GM12878 (cell line): ENCODE measurements around the gene MAML2. TPM values are rescaled to one million over a fixed set of nuclear protein-coding genes. Genes with fewer than 3 reads are reported as not detected.

Experiments
- ATAC-seq: fragments of 200-7000 bp; cut with Tn5 transposase; 3 replicates; pipeline ENCODE4 v1.9.1; 2020; ENCODE audit warnings: mild to moderate bottlenecking, moderate library complexity
- BruUV-seq: library from RNA; stranded (reverse); fragments of 400-500 nt; replicated peaks from 2 replicates; lab custom pipeline; 2021; lab: Mats Ljungman, UMichigan
- CTCF ChIA-PET: fragments of 300-600 bp; sonication (Branson Sonifier 250); formaldehyde crosslinking; extraction: SDS; loops from one replicate; lab custom pipeline; 2021; ENCODE audit warnings: inconsistent platforms; lab: Yijun Ruan, JAX
- POLR2A ChIA-PET: fragments of 350-600 bp; formaldehyde crosslinking; extraction: SDS; loops from one replicate; lab custom pipeline; 2021; ENCODE audit warnings: inconsistent platforms; lab: Charles Lee
- RAD21 ChIA-PET: fragments of 300-600 bp; sonication (Branson Sonifier 250); formaldehyde crosslinking; loops from one replicate; lab custom pipeline; 2023; ENCODE audit warnings: antibody characterized with exemption; ENCODE audit not compliant: unreplicated experiment; lab: Charles Lee
- SMC1A ChIA-PET: fragments of 300-600 bp; sonication (Branson Sonifier 250); formaldehyde crosslinking; loops from one replicate; lab custom pipeline; 2023; ENCODE audit not compliant: unreplicated experiment, uncharacterized antibody; lab: Charles Lee
- DNase-seq: peaks from one replicate; pipeline ENCODE4 v3.0.0-alpha.2; 2011; ENCODE audit warnings: low read depth, low spot score
- FAIRE-seq: peaks from 3 replicates; lab custom pipeline; 2011; peaks lifted over from hg19 to GRCh38; lab: Jason Lieb, UNC
- H2AFZ ChIP-seq: 2 replicates; pipeline ENCODE4 v1.6.0; 2011; ENCODE audit warnings: low read depth, low read length, control low read depth; ENCODE audit not compliant: control insufficient read depth
- H3K27ac ChIP-seq: 2 replicates; pipeline ENCODE4 v1.5.1; 2011; ENCODE audit warnings: control low read depth; ENCODE audit not compliant: control insufficient read depth, insufficient read depth
- H3K27me3 ChIP-seq, 2 experiments: replicated peaks in 1 of 2; 2 replicates each; pipeline versions ENCODE4 v1.6.0 to v1.6.1; 2011; ENCODE audit warnings: low read length in 1 of 2; ENCODE audit not compliant: control insufficient read depth in 2 of 2, insufficient read depth in 2 of 2
- H3K36me3 ChIP-seq, 2 experiments: 2 replicates each; pipeline ENCODE4 v1.5.1; 2011; ENCODE audit warnings: low read length in 1 of 2; ENCODE audit not compliant: control insufficient read depth in 2 of 2, insufficient read depth in 2 of 2
- H3K4me1 ChIP-seq: 2 replicates; pipeline ENCODE4 v1.6.1; 2011; ENCODE audit warnings: mild to moderate bottlenecking, low read length, moderate library complexity, mixed read lengths; ENCODE audit not compliant: control insufficient read depth, insufficient read depth
- H3K4me2 ChIP-seq: 2 replicates; pipeline ENCODE4 v1.6.0; 2011; ENCODE audit warnings: control low read depth; ENCODE audit not compliant: control insufficient read depth, insufficient read depth
- H3K4me3 ChIP-seq: fragments of 200-600 bp; sonication (generic); 2 replicates; pipeline ENCODE4 v1.5.1; 2016
- H3K79me2 ChIP-seq: 2 replicates; pipeline ENCODE4 v1.6.0; 2011; ENCODE audit warnings: low read length; ENCODE audit not compliant: control insufficient read depth, insufficient read depth
- H3K9ac ChIP-seq: 2 replicates; pipeline ENCODE4 v1.8.0; 2011; ENCODE audit warnings: low read length, control low read depth, mixed read lengths; ENCODE audit not compliant: control insufficient read depth, insufficient read depth
- H3K9me3 ChIP-seq: replicated peaks from 3 replicates; pipeline ENCODE4 v1.5.1; 2011; ENCODE audit warnings: mild to moderate bottlenecking, low read length; ENCODE audit not compliant: control insufficient read depth, insufficient read depth
- H4K20me1 ChIP-seq: 2 replicates; pipeline ENCODE4 v1.6.0; 2011; ENCODE audit not compliant: control insufficient read depth, insufficient read depth
- CBFB ChIP-seq: IDR thresholded peaks from 2 replicates; pipeline ENCODE4 v1.6.1; 2016; ENCODE audit warnings: antibody characterized with exemption, low read depth
- GABPA ChIP-seq: IDR thresholded peaks from 2 replicates; pipeline ENCODE4 v1.6.1; 2014; ENCODE audit warnings: antibody characterized with exemption, low read depth, mild to moderate bottlenecking, inconsistent platforms
- KLF5 ChIP-seq: fragments of 450-650 bp; IDR thresholded peaks from 2 replicates; pipeline ENCODE4 v1.6.1; 2014; ENCODE audit warnings: mild to moderate bottlenecking; ENCODE audit not compliant: partially characterized antibody
- MEF2A ChIP-seq: IDR thresholded peaks from 2 replicates; pipeline ENCODE4 v1.6.1; 2011; ENCODE audit warnings: low read depth, mild to moderate bottlenecking, low read length, moderate library complexity; ENCODE audit not compliant: insufficient read depth
- MYC ChIP-seq: IDR thresholded peaks from 2 replicates; pipeline ENCODE4 v1.6.1; 2011; ENCODE audit warnings: mild to moderate bottlenecking, low read length, moderate library complexity, inconsistent platforms; ENCODE audit not compliant: insufficient read depth, insufficient replicate concordance, insufficient read length, severe bottlenecking
- NR2C1 ChIP-seq: fragments of 450-650 bp; IDR thresholded peaks from 2 replicates; pipeline ENCODE4 v1.6.1; 2017; ENCODE audit warnings: antibody characterized with exemption, mild to moderate bottlenecking, moderate library complexity
- STAT3 ChIP-seq: IDR thresholded peaks from 2 replicates; pipeline ENCODE4 v1.6.1; 2011; ENCODE audit warnings: low read depth, low read length, improper control_type of control experiment
- TBL1XR1 ChIP-seq: IDR thresholded peaks from 2 replicates; pipeline ENCODE4 v1.6.1; 2012; ENCODE audit warnings: low read depth, low read length, improper control_type of control experiment
- TCF7 ChIP-seq: IDR thresholded peaks from 2 replicates; pipeline ENCODE4 v1.6.1; 2014; ENCODE audit warnings: antibody characterized with exemption, borderline replicate concordance
- ZNF274 ChIP-seq: IDR thresholded peaks from one replicate; pipeline ENCODE4 v1.8.0; 2011; ENCODE audit not compliant: insufficient read length, insufficient read depth
- WGBS: methylation state at CpG from one replicate; pipeline ENCODE4 v1.1.6; 2016; ENCODE audit warnings: low lambda C conversion rate; ENCODE audit not compliant: insufficient replicate concordance, insufficient coverage; ENCODE audit errors: missing lambda C conversion rate; 5-methylcytosine and 5-hydroxymethylcytosine counted together
- in situ Hi-C: fragments of 300-500 bp; cut with MboI; formaldehyde crosslinking; loops from 9 replicates; pipeline ENCODE4 v1.14.3; 2018; ENCODE audit warnings: mixed read lengths
- intact Hi-C: fragments of 100-400 bp; cut with micrococcal nuclease; formaldehyde crosslinking; loops from one replicate; pipeline ENCODE4 v1.14.2; 2022; ENCODE audit not compliant: unreplicated experiment
- polyA plus RNA-seq, 11 experiments: library from polyadenylated mRNA; depleted of rRNA in 4 of 11; unstranded in 6 of 11; stranded (reverse) in 5 of 11; fragments of >200 nt; fragmentation: Nextera tagmentation in 4 of 11; fragmentation: Illumina TruSeq in 1 of 11; extraction: Ambion mirVana in 4 of 11; extraction: Trizol in 1 of 11; gene quantifications; 1 replicate in 1 of 11; 2 replicates in 10 of 11; pipeline versions ENCODE4 v1.2.1 to v1.2.3, GENCODE V29; 2011 to 2016; ENCODE audit warnings: inconsistent platforms in 2 of 11, missing spikeins in 2 of 11, low read depth in 1 of 11
- total RNA-seq, 4 experiments: library from RNA; depleted of rRNA in 3 of 4; stranded (reverse); fragments of >200 nt in 3 of 4; fragmentation: Illumina TruSeq in 1 of 4; extraction: Trizol in 1 of 4; gene quantifications; 2 replicates each; pipeline versions ENCODE4 v1.2.1 to v1.2.3, GENCODE V29; 2013 to 2021
- TF ChIP-seq, protein P1 (sequence below): fragments of 450-650 bp; IDR thresholded peaks from 2 replicates; pipeline ENCODE4 v1.6.1; 2018; ENCODE audit warnings: borderline replicate concordance, mild to moderate bottlenecking; ENCODE audit not compliant: partially characterized antibody
- TF ChIP-seq, protein P2 (sequence below): fragments of 450-650 bp; formaldehyde crosslinking; IDR thresholded peaks from 2 replicates; pipeline ENCODE4 v1.4.0; 2022; ENCODE audit warnings: mild to moderate bottlenecking, moderate library complexity
- TF ChIP-seq, protein P3 (sequence below): fragments of 450-650 bp; IDR thresholded peaks from 2 replicates; pipeline ENCODE4 v1.6.1; 2018; ENCODE audit warnings: mild to moderate bottlenecking, low read depth, moderate library complexity; ENCODE audit not compliant: partially characterized antibody

MAML2 gene
- total and polyA plus RNA-seq, 10 of the 15 experiments (the other 5 are each of a cell fraction or from before 2014, with no cell fraction given) = 2.5 to 15.1 (median 12.0) TPM

DNA sequence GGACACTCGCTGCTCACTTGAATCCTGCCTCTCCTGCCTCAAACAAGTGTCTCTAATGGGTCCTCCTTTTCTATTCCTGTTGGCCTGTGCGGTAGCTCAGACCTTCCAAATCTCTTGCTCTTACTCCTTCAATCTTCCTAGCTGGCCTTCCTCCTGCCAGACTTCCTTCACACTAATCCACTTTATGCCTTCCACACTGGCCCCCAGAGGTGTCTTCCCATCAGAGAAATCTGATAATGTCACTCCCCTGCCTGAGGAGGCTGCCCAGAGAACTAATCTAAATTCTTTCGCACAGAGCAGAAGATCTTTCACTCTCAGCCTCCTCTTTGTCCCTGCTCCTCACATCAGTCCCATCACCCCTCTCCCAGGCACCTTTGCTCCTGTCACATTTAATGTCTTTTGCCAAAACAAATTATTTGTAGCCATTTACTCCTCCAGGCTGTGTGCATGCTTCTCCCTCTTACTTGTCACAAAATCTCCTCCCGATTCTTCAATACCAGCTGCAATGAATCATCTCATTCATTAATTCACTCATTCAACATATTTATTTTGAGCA lies 175.7 kb downstream of the MAML2 start:
- TF ChIP-seq, protein P1, sequence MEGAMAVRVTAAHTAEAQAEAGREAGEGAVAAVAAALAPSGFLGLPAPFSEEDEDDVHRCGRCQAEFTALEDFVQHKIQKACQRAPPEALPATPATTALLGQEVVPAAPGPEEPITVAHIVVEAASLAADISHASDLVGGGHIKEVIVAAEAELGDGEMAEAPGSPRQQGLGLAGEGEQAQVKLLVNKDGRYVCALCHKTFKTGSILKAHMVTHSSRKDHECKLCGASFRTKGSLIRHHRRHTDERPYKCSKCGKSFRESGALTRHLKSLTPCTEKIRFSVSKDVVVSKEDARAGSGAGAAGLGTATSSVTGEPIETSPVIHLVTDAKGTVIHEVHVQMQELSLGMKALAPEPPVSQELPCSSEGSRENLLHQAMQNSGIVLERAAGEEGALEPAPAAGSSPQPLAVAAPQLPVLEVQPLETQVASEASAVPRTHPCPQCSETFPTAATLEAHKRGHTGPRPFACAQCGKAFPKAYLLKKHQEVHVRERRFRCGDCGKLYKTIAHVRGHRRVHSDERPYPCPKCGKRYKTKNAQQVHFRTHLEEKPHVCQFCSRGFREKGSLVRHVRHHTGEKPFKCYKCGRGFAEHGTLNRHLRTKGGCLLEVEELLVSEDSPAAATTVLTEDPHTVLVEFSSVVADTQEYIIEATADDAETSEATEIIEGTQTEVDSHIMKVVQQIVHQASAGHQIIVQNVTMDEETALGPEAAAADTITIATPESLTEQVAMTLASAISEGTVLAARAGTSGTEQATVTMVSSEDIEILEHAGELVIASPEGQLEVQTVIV = no peak
- no peak for TF ChIP-seq TCF7
- TF ChIP-seq, protein P2, sequence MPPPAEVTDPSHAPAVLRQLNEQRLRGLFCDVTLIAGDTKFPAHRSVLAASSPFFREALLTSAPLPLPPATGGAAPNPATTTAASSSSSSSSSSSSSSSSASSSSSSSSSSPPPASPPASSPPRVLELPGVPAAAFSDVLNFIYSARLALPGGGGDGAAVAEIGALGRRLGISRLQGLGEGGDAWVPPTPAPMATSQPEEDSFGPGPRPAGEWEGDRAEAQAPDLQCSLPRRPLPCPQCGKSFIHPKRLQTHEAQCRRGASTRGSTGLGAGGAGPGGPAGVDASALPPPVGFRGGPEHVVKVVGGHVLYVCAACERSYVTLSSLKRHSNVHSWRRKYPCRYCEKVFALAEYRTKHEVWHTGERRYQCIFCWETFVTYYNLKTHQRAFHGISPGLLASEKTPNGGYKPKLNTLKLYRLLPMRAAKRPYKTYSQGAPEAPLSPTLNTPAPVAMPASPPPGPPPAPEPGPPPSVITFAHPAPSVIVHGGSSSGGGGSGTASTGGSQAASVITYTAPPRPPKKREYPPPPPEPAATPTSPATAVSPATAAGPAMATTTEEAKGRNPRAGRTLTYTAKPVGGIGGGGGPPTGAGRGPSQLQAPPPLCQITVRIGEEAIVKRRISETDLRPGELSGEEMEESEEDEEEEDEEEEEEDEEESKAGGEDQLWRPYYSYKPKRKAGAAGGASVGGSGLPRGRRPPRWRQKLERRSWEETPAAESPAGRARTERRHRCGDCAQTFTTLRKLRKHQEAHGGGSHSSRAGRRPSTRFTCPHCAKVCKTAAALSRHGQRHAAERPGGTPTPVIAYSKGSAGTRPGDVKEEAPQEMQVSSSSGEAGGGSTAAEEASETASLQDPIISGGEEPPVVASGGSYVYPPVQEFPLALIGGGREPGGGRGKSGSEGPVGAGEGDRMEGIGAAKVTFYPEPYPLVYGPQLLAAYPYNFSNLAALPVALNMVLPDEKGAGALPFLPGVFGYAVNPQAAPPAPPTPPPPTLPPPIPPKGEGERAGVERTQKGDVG (CRISPR knock-in tag) = no peak
- no peak for TF ChIP-seq MEF2A
- no peak for TF ChIP-seq ZNF274
- no peak for TF ChIP-seq STAT3
- TF ChIP-seq, protein P3, sequence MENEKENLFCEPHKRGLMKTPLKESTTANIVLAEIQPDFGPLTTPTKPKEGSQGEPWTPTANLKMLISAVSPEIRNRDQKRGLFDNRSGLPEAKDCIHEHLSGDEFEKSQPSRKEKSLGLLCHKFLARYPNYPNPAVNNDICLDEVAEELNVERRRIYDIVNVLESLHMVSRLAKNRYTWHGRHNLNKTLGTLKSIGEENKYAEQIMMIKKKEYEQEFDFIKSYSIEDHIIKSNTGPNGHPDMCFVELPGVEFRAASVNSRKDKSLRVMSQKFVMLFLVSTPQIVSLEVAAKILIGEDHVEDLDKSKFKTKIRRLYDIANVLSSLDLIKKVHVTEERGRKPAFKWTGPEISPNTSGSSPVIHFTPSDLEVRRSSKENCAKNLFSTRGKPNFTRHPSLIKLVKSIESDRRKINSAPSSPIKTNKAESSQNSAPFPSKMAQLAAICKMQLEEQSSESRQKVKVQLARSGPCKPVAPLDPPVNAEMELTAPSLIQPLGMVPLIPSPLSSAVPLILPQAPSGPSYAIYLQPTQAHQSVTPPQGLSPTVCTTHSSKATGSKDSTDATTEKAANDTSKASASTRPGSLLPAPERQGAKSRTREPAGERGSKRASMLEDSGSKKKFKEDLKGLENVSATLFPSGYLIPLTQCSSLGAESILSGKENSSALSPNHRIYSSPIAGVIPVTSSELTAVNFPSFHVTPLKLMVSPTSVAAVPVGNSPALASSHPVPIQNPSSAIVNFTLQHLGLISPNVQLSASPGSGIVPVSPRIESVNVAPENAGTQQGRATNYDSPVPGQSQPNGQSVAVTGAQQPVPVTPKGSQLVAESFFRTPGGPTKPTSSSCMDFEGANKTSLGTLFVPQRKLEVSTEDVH = no peak
- TF ChIP-seq NR2C1 = no peak
- no peak for TF ChIP-seq KLF5
- no peak for TF ChIP-seq CBFB
- no peak for TF ChIP-seq TBL1XR1
- no peak for TF ChIP-seq GABPA
- TF ChIP-seq MYC = no peak
- Histone ChIP-seq H3K4me3 (no peak overlapping the region), H4K20me1 (no peaks in the 10 kb centered on the region), H3K9ac (no peak overlapping the region), H3K27ac (no peak overlapping the region), H3K9me3 (no peaks in the 10 kb centered on the region), H3K4me2 (no peak overlapping the region), H3K36me3 (peaks cover 0 to 3% of the 10 kb centered on the region in 2 experiments; a peak in 1 of 4 replicates), H3K4me1 (no peaks in the 10 kb centered on the region), H3K27me3 (no peaks in the 10 kb centered on the region), H2AFZ (no peak overlapping the region), H3K79me2 (no peaks in the 10 kb centered on the region; the same call in 1 of the 2 replicates)
- in situ Hi-C loops = no loop called here
- WGBS = 91% methylated on average over 4 of the region's 4 CpGs
- no TSS peak for BruUV-seq
- DNase-seq (no peak), ATAC-seq (no peak), FAIRE-seq (no peak)
- ChIA-PET SMC1A (interaction anchor here (0.9 to 1.6 kb wide), 5 partner anchors 22 to 176 kb away, joined by 3 to 4 read pairs (median 3); partner anchors contain the start of gene MAML2), CTCF (interaction anchor here (1.0 to 1.2 kb wide), 4 partner anchors 21 to 176 kb away, joined by 3 to 4 read pairs (median 3); no protein-coding TSS in a partner anchor), POLR2A (interaction anchor here (1.0 kb wide), 1 partner anchor 15 kb away, joined by 3 read pairs; no protein-coding TSS in a partner anchor), RAD21 (interaction anchor here (1.0 to 2.6 kb wide), 2 partner anchors 92 to 176 kb away, joined by 3 to 7 read pairs; partner anchors contain the start of gene MAML2)
- intact Hi-C loops = no loop called here
